Neural progenitor cell (in vitro differentiated cells): ENCODE data around the gene CORO6. TPM values are rescaled to one million over a fixed set of nuclear protein-coding genes. Genes with fewer than 3 reads are reported as not detected.

Source experiments
- DNase-seq: peaks from one replicate; pipeline ENCODE4 v3.0.0-alpha.2; 2016; ENCODE audit warnings: low spot score
- H2AFZ ChIP-seq: fragments of 200-600 bp; sonication (generic); replicated peaks from 2 replicates; pipeline ENCODE4 v1.6.1; 2016; ENCODE audit warnings: antibody characterized with exemption
- H3F3A ChIP-seq: fragments of 200-600 bp; sonication (generic); 2 replicates; pipeline ENCODE4 v1.6.1; 2016; ENCODE audit warnings: antibody characterized with exemption, low read depth
- H3K27ac ChIP-seq: fragments of 200-600 bp; sonication (generic); 2 replicates; pipeline ENCODE4 v1.5.1; 2016; ENCODE audit warnings: mild to moderate bottlenecking
- H3K27me3 ChIP-seq: fragments of 200-600 bp; sonication (generic); 2 replicates; pipeline ENCODE4 v1.6.1; 2016; ENCODE audit warnings: mild to moderate bottlenecking, moderate library complexity
- H3K36me3 ChIP-seq: fragments of 200-600 bp; sonication (generic); 2 replicates; pipeline ENCODE4 v1.5.1; 2016
- H3K4me1 ChIP-seq: fragments of 200-600 bp; sonication (generic); 2 replicates; pipeline ENCODE4 v1.6.1; 2016; ENCODE audit warnings: mixed run types
- H3K4me2 ChIP-seq: fragments of 200-600 bp; sonication (generic); 2 replicates; pipeline ENCODE4 v1.6.1; 2016
- H3K4me3 ChIP-seq: fragments of 200-600 bp; sonication (generic); 2 replicates; pipeline ENCODE4 v1.5.1; 2016
- H3K79me2 ChIP-seq: fragments of 200-600 bp; sonication (generic); 2 replicates; pipeline ENCODE4 v1.6.1; 2016; ENCODE audit warnings: low read depth
- H3K9ac ChIP-seq: fragments of 200-600 bp; sonication (generic); 2 replicates; pipeline ENCODE4 v1.6.1; 2016
- H3K9me3 ChIP-seq: fragments of 200-600 bp; sonication (generic); 2 replicates; pipeline ENCODE4 v1.5.1; 2016; ENCODE audit warnings: low read depth
- H4K20me1 ChIP-seq: fragments of 200-600 bp; sonication (generic); 2 replicates; pipeline ENCODE4 v1.6.1; 2016; ENCODE audit warnings: low read depth
- H3K27ac Mint-ChIP-seq: 3 replicates; pipeline ENCODE4 v1.8.0; 2021; ENCODE audit warnings: mixed read lengths
- H3K27me3 Mint-ChIP-seq: 2 replicates; pipeline ENCODE4 v1.8.0; 2022; ENCODE audit warnings: low read depth, mild to moderate bottlenecking, inconsistent platforms, moderate library complexity, mixed read lengths; ENCODE audit not compliant: insufficient read depth
- H3K36me3 Mint-ChIP-seq: 3 replicates; pipeline ENCODE4 v1.8.0; 2021; ENCODE audit warnings: mixed read lengths
- H3K4me1 Mint-ChIP-seq: 3 replicates; pipeline ENCODE4 v1.8.0; 2021; ENCODE audit warnings: mixed read lengths
- H3K4me3 Mint-ChIP-seq: 3 replicates; pipeline ENCODE4 v1.8.0; 2021; ENCODE audit warnings: mild to moderate bottlenecking, moderate library complexity, mixed read lengths
- H3K9me3 Mint-ChIP-seq: 3 replicates; pipeline ENCODE4 v1.8.0; 2020; ENCODE audit warnings: mixed read lengths
- EZH2 ChIP-seq: fragments of 200-600 bp; sonication (generic); IDR thresholded peaks from 2 replicates; pipeline ENCODE4 v1.6.1; 2017; ENCODE audit warnings: antibody characterized with exemption, mild to moderate bottlenecking, moderate library complexity
- EZH2phosphoT487 ChIP-seq: fragments of 200-600 bp; sonication (generic); IDR thresholded peaks from 2 replicates; pipeline ENCODE4 v1.6.1; 2017; ENCODE audit warnings: antibody characterized with exemption
- total RNA-seq: library from RNA; depleted of rRNA; stranded (reverse); fragments of >200 nt; gene quantifications from 2 replicates; pipeline ENCODE4 v1.2.3, GENCODE V29; 2015; ENCODE audit warnings: low replicate concordance
- TF ChIP-seq, protein P1 (sequence below): fragments of 200-600 bp; sonication (generic); IDR thresholded peaks from 2 replicates; pipeline ENCODE4 v1.5.1; 2017; ENCODE audit warnings: antibody characterized with exemption, mild to moderate bottlenecking

The CORO6 gene
- total RNA-seq, 1 donor from 2014 or later, result 3.9 TPM

DNA sequence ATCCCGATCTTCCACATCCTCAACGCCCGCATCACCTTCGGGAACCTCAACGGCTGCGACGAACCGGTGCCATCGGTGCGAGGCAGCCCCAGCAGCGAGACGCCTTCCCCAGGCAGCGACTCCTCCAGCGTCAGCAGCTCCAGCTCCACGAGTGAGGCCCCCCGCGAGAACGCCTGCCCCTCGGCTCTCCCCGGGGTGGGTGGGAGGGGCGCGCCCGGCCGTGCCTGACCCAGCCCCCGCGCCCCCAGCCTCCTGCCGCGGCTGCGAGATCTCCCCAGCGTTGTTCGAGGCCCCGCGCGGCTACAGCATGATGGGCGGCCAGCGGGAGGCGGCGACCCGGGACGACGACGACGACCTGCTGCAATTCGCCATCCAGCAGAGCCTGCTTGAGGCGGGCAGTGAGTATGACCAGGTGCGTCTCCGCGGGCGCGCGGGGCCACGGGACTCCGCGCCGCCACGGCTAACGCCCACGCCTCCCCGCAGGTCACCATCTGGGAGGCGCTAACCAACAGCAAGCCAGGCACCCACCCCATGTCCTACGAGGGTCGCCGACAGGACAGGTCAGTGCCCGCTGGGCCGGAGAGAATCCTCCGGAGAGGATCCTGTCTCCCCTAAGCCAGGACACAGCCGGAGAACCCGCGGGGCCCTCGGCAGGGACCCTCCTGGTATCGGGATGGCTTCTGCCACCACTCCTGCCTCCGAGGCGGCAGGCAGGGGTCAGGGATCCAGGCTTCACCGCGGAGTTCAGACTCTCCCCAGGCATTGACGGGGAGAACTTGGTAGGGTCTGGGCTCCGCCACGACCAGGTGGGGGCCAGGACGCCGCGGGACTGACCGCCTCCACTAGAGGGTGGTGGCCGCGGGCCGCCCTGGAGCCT lies 10.1 kb downstream of the CORO6 start:
- H3K79me2 ChIP-seq, result no peaks in the 10 kb centered on the region
- peaks cover 11% of the 10 kb centered on the region for H4K20me1 ChIP-seq
- no peak overlapping the region for H3K27ac Mint-ChIP-seq
- H3K4me1 Mint-ChIP-seq, result peaks cover 28% of the 10 kb centered on the region
- H3K9me3 ChIP-seq, result no peaks in the 10 kb centered on the region
- H3K36me3 ChIP-seq, result no peaks in the 10 kb centered on the region
- no peak overlapping the region for H3K4me2 ChIP-seq
- H3K36me3 Mint-ChIP-seq, result peaks cover 9% of the 10 kb centered on the region
- H3K4me3 ChIP-seq, result no peak overlapping the region
- H3K9me3 Mint-ChIP-seq, result no peaks in the 10 kb centered on the region
- TF ChIP-seq, protein P1, sequence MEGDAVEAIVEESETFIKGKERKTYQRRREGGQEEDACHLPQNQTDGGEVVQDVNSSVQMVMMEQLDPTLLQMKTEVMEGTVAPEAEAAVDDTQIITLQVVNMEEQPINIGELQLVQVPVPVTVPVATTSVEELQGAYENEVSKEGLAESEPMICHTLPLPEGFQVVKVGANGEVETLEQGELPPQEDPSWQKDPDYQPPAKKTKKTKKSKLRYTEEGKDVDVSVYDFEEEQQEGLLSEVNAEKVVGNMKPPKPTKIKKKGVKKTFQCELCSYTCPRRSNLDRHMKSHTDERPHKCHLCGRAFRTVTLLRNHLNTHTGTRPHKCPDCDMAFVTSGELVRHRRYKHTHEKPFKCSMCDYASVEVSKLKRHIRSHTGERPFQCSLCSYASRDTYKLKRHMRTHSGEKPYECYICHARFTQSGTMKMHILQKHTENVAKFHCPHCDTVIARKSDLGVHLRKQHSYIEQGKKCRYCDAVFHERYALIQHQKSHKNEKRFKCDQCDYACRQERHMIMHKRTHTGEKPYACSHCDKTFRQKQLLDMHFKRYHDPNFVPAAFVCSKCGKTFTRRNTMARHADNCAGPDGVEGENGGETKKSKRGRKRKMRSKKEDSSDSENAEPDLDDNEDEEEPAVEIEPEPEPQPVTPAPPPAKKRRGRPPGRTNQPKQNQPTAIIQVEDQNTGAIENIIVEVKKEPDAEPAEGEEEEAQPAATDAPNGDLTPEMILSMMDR, result no peak
- no peak for TF ChIP-seq EZH2phosphoT487
- TF ChIP-seq EZH2, result no peak
- H3K4me1 ChIP-seq, result peaks cover 23% of the 10 kb centered on the region
- no peak overlapping the region for H2AFZ ChIP-seq
- H3F3A ChIP-seq, result peaks cover 31% of the 10 kb centered on the region
- H3K4me3 Mint-ChIP-seq, result no peak overlapping the region
- no peak overlapping the region for H3K9ac ChIP-seq
- DNase-seq, result no peak
- peaks cover 35% of the 10 kb centered on the region for H3K27me3 ChIP-seq
- H3K27me3 Mint-ChIP-seq, result peaks cover 20% of the 10 kb centered on the region
- H3K27ac ChIP-seq, result no peak overlapping the region

DNA sequence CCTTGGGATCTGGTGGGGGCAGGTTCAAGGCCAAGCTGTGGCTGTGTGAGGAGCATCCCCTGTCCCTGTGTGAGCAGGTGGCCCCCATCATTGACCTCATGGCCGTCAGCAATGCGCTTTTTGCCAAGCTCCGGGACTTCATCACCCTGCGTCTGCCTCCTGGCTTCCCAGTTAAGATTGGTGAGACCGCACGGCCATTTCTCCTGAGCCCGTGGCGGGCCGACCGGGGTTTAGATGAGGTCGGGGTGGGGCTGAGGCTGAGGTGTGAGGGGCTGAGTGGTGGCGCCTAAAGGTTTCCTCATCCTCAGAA lies 10.7 kb downstream of the CORO6 start:
- H3K79me2 ChIP-seq, result no peaks in the 10 kb centered on the region
- no peak overlapping the region for H3K27ac ChIP-seq
- DNase-seq, result no peak
- H3K9ac ChIP-seq, result no peak overlapping the region
- no peak overlapping the region for H2AFZ ChIP-seq
- TF ChIP-seq EZH2phosphoT487, result no peak
- TF ChIP-seq, protein P1, result no peak
- no peak for TF ChIP-seq EZH2
- H3K4me3 ChIP-seq, result no peak overlapping the region
- no peaks in the 10 kb centered on the region for H3K9me3 ChIP-seq
- peaks cover 23% of the 10 kb centered on the region for H3K4me1 ChIP-seq
- no peaks in the 10 kb centered on the region for H3K36me3 ChIP-seq
- peaks cover 9% of the 10 kb centered on the region for H3K36me3 Mint-ChIP-seq
- H3K27ac Mint-ChIP-seq, result no peak overlapping the region
- H3K4me2 ChIP-seq, result no peak overlapping the region
- H3K9me3 Mint-ChIP-seq, result no peaks in the 10 kb centered on the region
- H3K4me3 Mint-ChIP-seq, result no peak overlapping the region
- peaks cover 31% of the 10 kb centered on the region for H3F3A ChIP-seq
- peaks cover 20% of the 10 kb centered on the region for H3K27me3 Mint-ChIP-seq
- peaks cover 30% of the 10 kb centered on the region for H3K4me1 Mint-ChIP-seq
- H4K20me1 ChIP-seq, result peaks cover 8% of the 10 kb centered on the region
- H3K27me3 ChIP-seq, result peaks cover 29% of the 10 kb centered on the region

DNA sequence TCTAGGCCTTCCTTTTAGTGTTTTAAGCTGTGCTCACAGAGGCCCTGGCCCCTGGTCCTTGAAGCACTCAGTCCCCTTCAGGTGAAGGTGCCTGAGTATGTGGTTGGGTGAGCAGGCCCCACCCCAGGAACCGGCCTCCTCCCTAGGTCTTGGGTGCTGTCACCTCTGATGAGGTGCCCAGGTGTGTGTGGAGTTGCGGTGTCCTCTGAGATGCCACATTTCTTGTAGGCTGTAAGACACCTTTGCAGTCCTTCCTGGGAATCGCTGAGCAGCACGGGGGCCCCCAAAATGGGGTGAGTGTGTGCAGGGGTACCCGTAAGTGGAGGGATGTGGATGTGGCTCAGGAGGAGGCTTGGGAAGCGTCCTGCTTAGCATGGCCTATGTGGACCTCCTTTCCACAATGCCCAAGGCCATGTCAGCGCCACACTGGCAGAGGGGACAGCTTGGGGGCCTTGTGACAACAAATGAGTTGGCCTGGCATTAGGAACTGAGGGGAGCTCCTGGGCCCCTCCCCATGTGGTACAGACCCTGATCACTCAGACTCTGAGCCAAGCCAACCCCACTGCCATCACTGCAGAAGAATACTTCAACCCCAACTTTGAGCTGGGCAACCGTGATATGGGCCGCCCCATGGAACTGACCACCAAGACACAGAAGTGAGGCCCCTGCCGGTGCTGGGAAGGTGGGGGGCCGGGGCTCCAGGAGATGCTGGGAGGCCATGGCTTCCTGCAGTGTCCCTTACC lies 11.2 kb downstream of the CORO6 start:
- peaks cover 23% of the 10 kb centered on the region for H3K27me3 ChIP-seq
- peaks cover 5% of the 10 kb centered on the region for H4K20me1 ChIP-seq
- no peaks in the 10 kb centered on the region for H3K36me3 ChIP-seq
- Mint-ChIP-seq H3K27me3 (peaks cover 15% of the 10 kb centered on the region), H3K27ac (no peak overlapping the region), H3K4me1 (peaks cover 26% of the 10 kb centered on the region), H3K4me3 (no peak overlapping the region), H3K9me3 (no peaks in the 10 kb centered on the region), H3K36me3 (peaks cover 9% of the 10 kb centered on the region)
- DNase-seq, result no peak
- no peak overlapping the region for H3K9ac ChIP-seq
- H3K27ac ChIP-seq, result no peak overlapping the region
- no peaks in the 10 kb centered on the region for H3K9me3 ChIP-seq
- peaks cover 28% of the 10 kb centered on the region for H3F3A ChIP-seq
- H3K4me1 ChIP-seq, result peaks cover 23% of the 10 kb centered on the region
- TF ChIP-seq, protein P1, result no peak
- TF ChIP-seq EZH2 (no peak), EZH2phosphoT487 (no peak)
- H3K4me2 ChIP-seq, result no peak overlapping the region
- H2AFZ ChIP-seq, result no peak overlapping the region
- no peaks in the 10 kb centered on the region for H3K79me2 ChIP-seq
- no peak overlapping the region for H3K4me3 ChIP-seq
